Effector memory CD4-positive, alpha-beta T cell (primary cell): Measurements from ENCODE around the gene MSI2.

Source experiments
- DNase-seq, 3 donors: peaks; one replicate each; pipeline ENCODE4 v3.0.0-alpha.2; 2020
- H3K27ac ChIP-seq: 2 replicates; pipeline ENCODE4 v1.7.0; 2013; ENCODE audit warnings: mild to moderate bottlenecking, low read length, moderate library complexity; ENCODE audit not compliant: insufficient read depth, poor library complexity, severe bottlenecking
- H3K27me3 ChIP-seq: replicated peaks from 2 replicates; pipeline ENCODE4 v1.7.0; 2013; ENCODE audit warnings: mild to moderate bottlenecking, low read length; ENCODE audit not compliant: insufficient read depth, control insufficient read depth, poor library complexity, severe bottlenecking
- H3K36me3 ChIP-seq: 2 replicates; pipeline ENCODE4 v1.7.0; 2013; ENCODE audit warnings: mild to moderate bottlenecking, low read length, moderate library complexity; ENCODE audit not compliant: control insufficient read depth, insufficient read depth
- H3K4me1 ChIP-seq: 2 replicates; pipeline ENCODE4 v1.7.0; 2013; ENCODE audit warnings: low read length, mild to moderate bottlenecking; ENCODE audit not compliant: control insufficient read depth, insufficient read depth, poor library complexity, severe bottlenecking
- H3K4me3 ChIP-seq: 2 replicates; pipeline ENCODE4 v1.7.0; 2013; ENCODE audit warnings: low read length, low read depth, mild to moderate bottlenecking; ENCODE audit not compliant: insufficient read depth, poor library complexity, severe bottlenecking
- H3K9me3 ChIP-seq: 2 replicates; pipeline ENCODE4 v1.7.0; 2013; ENCODE audit warnings: mild to moderate bottlenecking, low read length, moderate library complexity; ENCODE audit not compliant: control insufficient read depth

MSI2 gene

GRCh38 chr17:57488856-57489255 lies 232.5 kb downstream of the MSI2 start:
- no peak overlapping the region for H3K27ac ChIP-seq
- no peaks in the 10 kb centered on the region for H3K27me3 ChIP-seq
- no peak for DNase-seq
- no peaks in the 10 kb centered on the region for H3K9me3 ChIP-seq
- H3K4me1 ChIP-seq, result no peaks in the 10 kb centered on the region
- H3K4me3 ChIP-seq, result no peak overlapping the region
- H3K36me3 ChIP-seq, result no peaks in the 10 kb centered on the region

GRCh38 chr17:57489321-57489720 lies 233.0 kb downstream of the MSI2 start:
- Histone ChIP-seq H3K4me3 (no peak overlapping the region), H3K27ac (no peak overlapping the region), H3K27me3 (no peaks in the 10 kb centered on the region), H3K4me1 (no peaks in the 10 kb centered on the region), H3K36me3 (no peaks in the 10 kb centered on the region), H3K9me3 (no peaks in the 10 kb centered on the region)
- no peak for DNase-seq

- no peak for DNase-seq
- H3K36me3 ChIP-seq, result no peaks in the 10 kb centered on the region
- no peaks in the 10 kb centered on the region for H3K4me1 ChIP-seq
- H3K9me3 ChIP-seq, result no peaks in the 10 kb centered on the region
- no peak overlapping the region for H3K27ac ChIP-seq
- H3K4me3 ChIP-seq, result no peak overlapping the region
- no peaks in the 10 kb centered on the region for H3K27me3 ChIP-seq
Observed at GRCh38 chr17:57490111-57490845, 234.0 kb downstream of the MSI2 start.

- Histone ChIP-seq H3K36me3 (no peaks in the 10 kb centered on the region), H3K27me3 (no peaks in the 10 kb centered on the region), H3K27ac (no peak overlapping the region), H3K9me3 (no peaks in the 10 kb centered on the region), H3K4me1 (no peaks in the 10 kb centered on the region), H3K4me3 (no peak overlapping the region)
- no peak for DNase-seq
Observed at GRCh38 chr17:57490890-57491289, 234.6 kb downstream of the MSI2 start.

- no peaks in the 10 kb centered on the region for H3K9me3 ChIP-seq
- H3K36me3 ChIP-seq, result no peaks in the 10 kb centered on the region
- no peak for DNase-seq
- H3K4me1 ChIP-seq, result no peaks in the 10 kb centered on the region
- H3K27me3 ChIP-seq, result no peaks in the 10 kb centered on the region
- no peak overlapping the region for H3K27ac ChIP-seq
- no peak overlapping the region for H3K4me3 ChIP-seq
Observed at GRCh38 chr17:57493171-57493570, 236.8 kb downstream of the MSI2 start.

- Histone ChIP-seq H3K4me3 (no peak overlapping the region), H3K9me3 (no peaks in the 10 kb centered on the region), H3K27me3 (no peaks in the 10 kb centered on the region), H3K27ac (no peak overlapping the region), H3K36me3 (no peaks in the 10 kb centered on the region), H3K4me1 (no peaks in the 10 kb centered on the region)
- no peak for DNase-seq
Observed at GRCh38 chr17:57493625-57494024, 237.3 kb downstream of the MSI2 start.

- no peak overlapping the region for H3K4me3 ChIP-seq
- no peak overlapping the region for H3K27ac ChIP-seq
- H3K36me3 ChIP-seq, result no peaks in the 10 kb centered on the region
- H3K27me3 ChIP-seq, result no peaks in the 10 kb centered on the region
- H3K9me3 ChIP-seq, result no peaks in the 10 kb centered on the region
- DNase-seq, result no peak
- H3K4me1 ChIP-seq, result no peaks in the 10 kb centered on the region
Observed at GRCh38 chr17:57494443-57494842, 238.1 kb downstream of the MSI2 start.

- Histone ChIP-seq H3K27me3 (no peaks in the 10 kb centered on the region), H3K4me3 (no peak overlapping the region), H3K9me3 (no peaks in the 10 kb centered on the region), H3K27ac (no peak overlapping the region), H3K4me1 (no peaks in the 10 kb centered on the region), H3K36me3 (no peaks in the 10 kb centered on the region)
- no peak for DNase-seq
Observed at GRCh38 chr17:57495771-57496170, 239.4 kb downstream of the MSI2 start.

- no peak for DNase-seq
- Histone ChIP-seq H3K4me3 (no peak overlapping the region), H3K36me3 (no peaks in the 10 kb centered on the region), H3K27me3 (no peaks in the 10 kb centered on the region), H3K9me3 (no peaks in the 10 kb centered on the region), H3K27ac (no peak overlapping the region), H3K4me1 (no peaks in the 10 kb centered on the region)
Observed at GRCh38 chr17:57496382-57496781, 240.1 kb downstream of the MSI2 start.

- Histone ChIP-seq H3K4me1 (no peaks in the 10 kb centered on the region), H3K4me3 (no peak overlapping the region)
Observed at GRCh38 chr17:57498443-57498842, 242.1 kb downstream of the MSI2 start.

More at GRCh38 chr17:57498443-57498842, 242.1 kb downstream of the MSI2 start:
- Histone ChIP-seq H3K27me3 (no peaks in the 10 kb centered on the region), H3K36me3 (no peaks in the 10 kb centered on the region), H3K27ac (no peak overlapping the region), H3K9me3 (no peaks in the 10 kb centered on the region)
- DNase-seq, result no peak
